ENCODE results near the gene C1QC. TPM values are rescaled to one million over a fixed set of nuclear protein-coding genes. Genes with fewer than 3 reads are reported as not detected.
A peak's percentile ranks its signal among the peaks of the same experiment; 100 is the strongest.

C1QC gene
- total and polyA plus RNA-seq, 11 donors: 13.9 to 674 (median 50.0) TPM

DNA sequence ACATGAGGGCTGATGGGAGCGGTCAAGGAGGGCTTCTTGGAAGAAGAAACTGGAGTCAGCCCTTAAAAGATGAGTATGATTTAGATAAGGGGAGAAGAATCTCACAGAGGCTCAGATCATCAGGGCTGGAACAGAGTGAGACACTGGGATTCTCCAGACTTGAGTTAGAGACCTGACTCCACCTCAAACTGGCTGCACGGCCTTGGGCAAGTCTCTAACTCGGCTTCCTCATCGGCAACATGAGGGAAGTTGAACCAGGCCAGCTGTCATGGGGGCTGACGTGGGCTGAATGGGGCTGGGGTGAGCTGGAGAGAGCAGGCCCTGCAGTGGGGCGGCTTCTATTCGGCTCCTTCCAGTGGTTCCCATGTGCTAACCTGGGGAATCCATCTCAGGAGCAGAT is 2.5 kb downstream of the C1QC start:
- 67 to 76% (median 71%) methylated on average over 7 of the region's 7 CpGs for WGBS, 4 donors
- Histone ChIP-seq H3K9me3 (no peaks in the 10 kb centered on the region), H3K4me3 (peak overlapping the region in 5 of 12 donors; percentile 12 to 61 (median 44)), H3K36me3 (peaks cover 0 to 4% (median 0%) of the 10 kb centered on the region in 9 donors), H3K4me1 (peaks cover 0 to 20% (median 0%) of the 10 kb centered on the region in 12 donors), H3K27ac (peak overlapping the region in 1 of 12 donors; percentile 81), H3K27me3 (peaks cover 0 to 10% (median 0%) of the 10 kb centered on the region in 9 donors)
- TF ChIP-seq CTCF (IDR thresholded peaks at IDR 0.05) (no peak), POLR2A (IDR thresholded peaks at IDR 0.05) (no peak)
- ATAC-seq: peak in 2 of 4 donors; percentile 9 to 17
- intact Hi-C loops (cut with DNase I): loop anchor here in 4 of 10 donors (10.0 kb wide), 2 partner anchors 511 to 541 kb away; no protein-coding TSS in a partner anchor
- no peak for DNase-seq

- no peaks in the 10 kb centered on the region for H3K9me3 ChIP-seq
- H3K36me3 ChIP-seq: peaks cover 0 to 4% (median 0%) of the 10 kb centered on the region in 9 donors
- 0 to 98% (median 30%) methylated on average over 1 of the region's 1 CpG for WGBS, 4 donors
- no peak for TF ChIP-seq POLR2A (IDR thresholded peaks at IDR 0.05)
- no peak for TF ChIP-seq CTCF (IDR thresholded peaks at IDR 0.05)
- peaks cover 0 to 22% (median 0%) of the 10 kb centered on the region in 12 donors for H3K4me1 ChIP-seq
- H3K27me3 ChIP-seq: peaks cover 0 to 10% (median 2%) of the 10 kb centered on the region in 9 donors
- peak overlapping the region in 1 of 12 donors; percentile 81 for H3K27ac ChIP-seq
- no peak for ATAC-seq
- H3K4me3 ChIP-seq: peak overlapping the region in 2 of 12 donors; percentile 44 to 61
- intact Hi-C loops (cut with DNase I): loop anchor here in 4 of 10 donors (10.0 kb wide), 2 partner anchors 512 to 542 kb away; no protein-coding TSS in a partner anchor
- DNase-seq: no peak
These were observed 3.0 kb downstream of the C1QC start for GRCh38 chr1:22646384-22646783.

GRCh38 chr1:22650089-22650693 is 6.8 kb downstream of the C1QC start:
- no peaks in the 10 kb centered on the region for H3K9me3 ChIP-seq
- peaks cover 0 to 16% (median 0%) of the 10 kb centered on the region in 12 donors for H3K4me1 ChIP-seq
- 85 to 92% (median 85%) methylated on average over 13 of the region's 13 CpGs for WGBS, 4 donors
- ATAC-seq (no peak), DNase-seq (no peak)
- H3K27ac ChIP-seq: no peak overlapping the region
- H3K27me3 ChIP-seq: peaks cover 0 to 35% (median 2%) of the 10 kb centered on the region in 9 donors
- no peak for TF ChIP-seq POLR2A (IDR thresholded peaks at IDR 0.05)
- no peak for TF ChIP-seq CTCF (IDR thresholded peaks at IDR 0.05)
- peaks cover 0 to 4% (median 0%) of the 10 kb centered on the region in 9 donors for H3K36me3 ChIP-seq
- intact Hi-C loops (cut with DNase I): no loop called here
- H3K4me3 ChIP-seq: no peak overlapping the region
